Measurements from ENCODE around the gene OTOA. TPM values are rescaled to one million over a fixed set of nuclear protein-coding genes. Genes with fewer than 3 reads are reported as not detected.

OTOA gene
- total and polyA plus RNA-seq, 2 of the 13 experiments (the other 11 are each of a cell fraction or from before 2014, with no cell fraction given), result 0.05 to 0.15 TPM

GRCh38 chr16:21685034-21685455, 21.3 kb downstream of the OTOA start (continued):
- TF ChIP-seq HIC2 (CRISPR knock-in tag; IDR thresholded peaks at IDR 0.05; ENCODE audit: low read depth), result no peak
- peak; percentile 54; the same call in 1 of the 2 replicates for TF ChIP-seq MXD4 (CRISPR knock-in tag; IDR thresholded peaks at IDR 0.05)
- peak; percentile 83 for TF ChIP-seq NFAT5 (CRISPR knock-in tag; IDR thresholded peaks at IDR 0.05)
- no peak for TF ChIP-seq SRSF4 (IDR thresholded peaks at IDR 0.05; ENCODE audit: low read depth, low read length, poor library complexity, severe bottlenecking)
- 0 out of 2 replicates have a peak, but pooled peaks have one; percentile 45 for TF ChIP-seq ZNF331 (CRISPR knock-in tag; IDR thresholded peaks at IDR 0.05)
- no peak for TF ChIP-seq RFX3 (CRISPR knock-in tag; IDR thresholded peaks at IDR 0.05)
- peak; percentile 81 to 95 for TF ChIP-seq REST (IDR thresholded peaks at IDR 0.05; ENCODE audit: borderline replicate concordance in 1 of 2, low read depth in 1 of 2, low read length in 2 of 2)
- TF ChIP-seq ZNF264 (CRISPR knock-in tag; IDR thresholded peaks at IDR 0.05), result 0 out of 2 replicates have a peak, but pooled peaks have one; percentile 29
- 0 out of 2 replicates have a peak, but pooled peaks have one; percentile 28 for TF ChIP-seq ZNF546 (CRISPR knock-in tag; conservative IDR thresholded peaks at IDR 0.05)
- peak; percentile 22; the same call in 1 of the 2 replicates for TF ChIP-seq ZNF280B (CRISPR knock-in tag; IDR thresholded peaks at IDR 0.05; ENCODE audit: borderline replicate concordance)
- TF ChIP-seq DBP (CRISPR knock-in tag; IDR thresholded peaks at IDR 0.05; ENCODE audit: not compliant biosample characterization), result peak; percentile 41
- TF ChIP-seq ZNF460 (CRISPR knock-in tag; IDR thresholded peaks at IDR 0.05; ENCODE audit: borderline replicate concordance), result no peak
- peak; percentile 88 for TF ChIP-seq EHMT2 (IDR thresholded peaks at IDR 0.05; ENCODE audit: borderline replicate concordance, low read depth, low read length)
- TF ChIP-seq ZNF230 (CRISPR knock-in tag; IDR thresholded peaks at IDR 0.05), result 0 out of 2 replicates have a peak, but pooled peaks have one; percentile 45
- TF ChIP-seq ZNF577 (CRISPR knock-in tag; IDR thresholded peaks at IDR 0.05; ENCODE audit: borderline replicate concordance, low read depth), result no peak
